GM12872 (cell line): ENCODE data around the gene PTPRD.
A peak's percentile ranks its signal among the peaks of the same experiment; 100 is the strongest.

Experiments used
- CTCF ChIP-seq: IDR thresholded peaks from 3 replicates; pipeline ENCODE4 v1.5.1; 2011; ENCODE audit warnings: low read depth, mild to moderate bottlenecking, low read length, moderate library complexity; ENCODE audit not compliant: insufficient read depth

Gene PTPRD

DNA sequence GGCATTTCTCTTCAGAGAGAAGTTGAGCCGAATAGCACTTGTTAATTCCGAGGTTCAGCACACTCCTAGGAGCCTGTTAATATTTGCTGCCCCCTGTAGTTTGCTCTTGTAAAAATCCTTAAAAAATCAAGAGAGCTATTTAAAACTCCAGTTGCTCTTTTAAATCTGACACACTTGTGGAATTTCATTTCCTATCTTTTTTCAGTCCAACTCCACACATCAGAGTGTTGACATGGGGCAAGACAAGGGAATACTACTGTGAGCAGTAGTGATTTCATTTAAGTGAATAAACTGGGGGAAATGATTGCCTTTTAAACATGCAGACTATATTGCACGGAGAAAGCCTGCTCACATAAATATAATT, 1717.0 kb downstream of the PTPRD start:
- TF ChIP-seq CTCF: 0 out of 3 replicates have a peak, but pooled peaks have one; percentile 29

- no peak for TF ChIP-seq CTCF
These were observed 1717.5 kb downstream of the PTPRD start for GRCh38 chr9:8895106-8895860.

DNA sequence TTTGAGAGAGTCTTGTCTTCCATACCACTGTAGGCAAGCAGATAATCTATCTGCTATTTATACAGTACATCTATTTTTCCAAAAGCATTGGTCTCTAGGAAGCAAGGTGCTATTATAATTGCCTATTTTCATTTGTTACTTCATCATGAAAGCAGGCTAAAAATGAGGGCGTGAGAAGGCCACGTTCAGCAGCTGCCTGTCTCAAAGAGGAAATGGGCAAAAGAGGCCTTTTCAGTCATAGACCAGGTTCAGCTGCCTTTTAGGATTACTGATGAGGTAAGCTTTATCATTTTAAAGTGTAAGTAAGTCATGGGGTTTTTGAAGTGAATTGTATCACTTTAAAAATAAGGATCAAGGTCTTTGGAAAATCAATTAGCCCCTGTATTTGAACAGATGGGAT, 1722.1 kb downstream of the PTPRD start:
- no peak for TF ChIP-seq CTCF

DNA sequence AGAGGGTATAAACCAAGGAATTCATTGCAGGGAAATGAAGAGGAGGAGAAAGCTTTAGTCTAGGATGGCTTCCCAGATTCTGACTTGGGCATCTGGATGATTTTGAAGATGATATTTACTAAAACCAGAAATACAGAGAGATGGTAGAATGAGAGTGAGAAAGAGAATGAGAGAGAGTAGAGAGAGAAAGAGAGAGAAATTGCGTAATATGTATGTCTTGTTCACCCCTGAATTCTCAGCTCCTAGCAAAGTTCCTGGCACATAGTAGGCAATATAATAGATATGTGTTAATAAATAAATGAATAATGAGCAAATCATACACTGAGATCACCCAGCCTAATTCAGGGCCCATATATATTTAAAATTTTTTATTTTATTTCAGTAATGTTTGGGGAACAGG, 1723.7 kb downstream of the PTPRD start:
- TF ChIP-seq CTCF: no peak

DNA sequence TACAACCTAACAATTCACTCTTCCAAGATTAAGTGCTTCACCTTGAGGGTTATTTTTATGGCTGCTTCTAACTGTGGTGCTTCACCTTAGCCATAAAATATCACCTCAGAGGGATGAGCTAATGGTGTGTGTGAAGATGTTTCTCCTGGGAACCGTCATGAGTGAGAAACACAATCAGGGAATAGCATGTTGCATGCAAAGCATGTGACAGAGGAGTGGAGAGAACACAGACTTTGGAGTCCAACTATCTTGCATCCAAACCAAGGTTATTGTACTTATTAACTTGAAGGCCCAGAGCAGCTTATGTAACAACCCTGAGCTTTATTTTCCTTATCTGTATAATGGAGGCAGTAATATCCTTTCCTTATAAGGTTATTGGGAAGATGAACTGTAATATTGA, 1724.2 kb downstream of the PTPRD start:
- no peak for TF ChIP-seq CTCF

- no peak for TF ChIP-seq CTCF
These were observed 1725.4 kb downstream of the PTPRD start for GRCh38 chr9:8887369-8887768.

DNA sequence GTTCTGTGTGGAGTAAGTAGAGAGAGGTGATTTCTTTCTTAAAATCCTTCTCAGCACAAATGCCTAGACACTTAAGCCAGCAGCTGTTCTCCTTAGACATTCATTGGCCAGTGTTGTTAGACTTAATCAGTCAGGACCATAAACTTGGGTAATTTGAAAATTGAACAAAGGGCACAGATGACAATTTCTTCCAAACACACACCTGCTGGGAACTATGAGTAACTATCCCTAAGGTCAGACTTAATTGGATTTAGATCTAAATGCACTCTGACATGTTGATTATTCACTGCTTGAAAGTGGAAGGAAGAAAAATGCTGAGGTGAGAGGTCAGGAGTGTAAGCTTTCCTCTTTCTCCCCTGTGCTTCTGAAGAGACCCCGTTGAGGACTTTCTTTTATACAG, 1729.5 kb downstream of the PTPRD start:
- TF ChIP-seq CTCF: no peak
